GM21576 (cell line): Measurements from ENCODE around the gene CRK.
"Not testable (repeated sequence)": the region's sequence is repeated elsewhere in the genome, so short reads cannot be mapped to it uniquely, and the experiment has no call there.

Experiments
- ATAC-seq: cut with Tn5 transposase; IDR thresholded peaks from one replicate; pipeline ENCODE4 v1.9.1; 2021; ENCODE audit warnings: mild to moderate bottlenecking, moderate library complexity; ENCODE audit not compliant: unreplicated experiment

The CRK gene

DNA sequence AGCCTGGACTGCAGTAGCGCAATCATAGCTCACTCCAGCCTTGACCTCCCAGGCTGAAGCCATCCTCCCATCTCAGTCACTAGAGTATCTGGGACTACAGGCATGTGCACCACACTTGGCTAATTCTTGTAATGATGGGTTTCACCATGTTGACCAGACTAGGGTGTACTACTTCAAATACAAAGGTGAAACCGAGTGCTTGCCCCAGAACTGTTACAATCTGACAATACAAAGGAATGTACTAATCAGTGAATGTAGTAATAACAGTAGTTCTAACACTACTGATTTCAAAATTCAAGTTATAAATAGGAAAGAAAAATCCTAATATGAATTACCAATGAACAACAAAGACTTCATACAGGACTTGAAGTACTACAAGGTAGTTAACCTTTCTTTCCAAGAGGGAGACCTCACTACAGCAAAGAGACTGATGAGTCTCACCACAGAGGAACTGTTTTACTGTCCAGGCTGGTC, 24.4 kb downstream of the CRK start:
- ATAC-seq: no peak

DNA sequence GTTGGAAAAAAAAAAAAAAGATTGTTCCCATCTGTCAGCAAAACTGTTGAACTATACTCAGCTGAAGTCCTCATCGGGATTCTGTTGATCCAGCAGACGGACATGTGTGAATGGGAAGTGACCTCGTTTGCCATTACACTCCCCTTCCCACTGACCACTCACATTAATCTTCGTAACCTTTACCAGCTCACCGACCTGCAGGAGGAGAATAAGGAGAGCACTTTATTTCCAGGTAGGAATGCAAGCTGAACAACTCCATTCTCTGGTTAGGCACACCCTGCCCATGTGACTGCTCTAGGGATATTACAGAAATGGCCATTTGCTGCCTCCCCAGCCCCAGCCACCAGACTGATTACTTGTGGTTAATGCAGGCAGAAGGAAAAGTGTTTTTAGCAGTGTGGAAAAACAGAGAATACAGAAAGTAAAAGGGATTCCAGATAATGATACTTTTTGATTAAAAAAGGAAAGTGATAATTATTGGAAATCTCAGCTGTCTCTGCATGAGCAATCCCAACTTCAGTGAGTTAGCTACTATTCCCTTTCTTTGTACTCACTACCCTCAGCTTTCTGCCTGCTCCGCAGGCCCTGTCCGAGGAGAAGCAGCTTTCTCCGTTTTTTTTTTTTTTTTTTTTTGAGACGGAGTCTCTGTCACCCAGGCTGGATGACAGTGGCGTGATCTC, 32.4 kb downstream of the CRK start:
- ATAC-seq: no peak

DNA sequence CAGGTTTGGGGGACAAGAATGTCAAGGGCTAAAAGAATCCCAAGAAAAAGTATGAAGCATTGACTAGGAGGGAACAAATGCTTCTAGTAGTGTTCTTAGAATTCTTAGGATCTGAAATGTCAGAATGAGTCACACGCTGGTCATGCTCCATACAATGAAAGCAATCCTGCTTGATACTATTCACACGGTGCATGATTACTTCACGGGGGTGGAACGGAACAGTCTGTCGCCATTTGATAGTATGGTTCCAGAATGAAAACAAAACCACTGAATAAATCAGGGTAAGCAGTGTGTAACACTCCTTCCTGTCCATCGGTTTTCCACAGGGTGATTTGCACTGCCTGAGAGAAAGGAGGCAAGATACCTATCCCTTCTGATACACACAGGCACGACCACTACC, 33.1 kb downstream of the CRK start:
- ATAC-seq: no peak

DNA sequence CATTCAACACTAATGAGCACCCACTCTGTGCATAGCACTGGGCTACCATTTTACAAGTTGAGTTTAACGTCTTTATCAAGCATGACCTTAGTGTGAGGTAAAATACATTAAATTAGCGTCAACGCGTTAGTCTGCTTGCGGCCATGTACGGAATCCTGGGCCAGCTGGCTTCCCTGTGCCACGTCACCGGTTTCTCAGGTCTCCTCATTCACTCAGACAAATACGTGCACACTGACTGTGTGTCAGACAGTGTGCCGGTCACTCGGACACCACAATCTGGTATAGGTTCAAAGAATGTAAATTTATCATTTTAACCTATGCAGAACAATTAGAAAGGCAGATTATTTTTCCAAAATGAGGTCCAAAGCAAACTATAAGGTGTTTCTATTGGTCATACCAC, 34.6 kb downstream of the CRK start:
- ATAC-seq: no peak

DNA sequence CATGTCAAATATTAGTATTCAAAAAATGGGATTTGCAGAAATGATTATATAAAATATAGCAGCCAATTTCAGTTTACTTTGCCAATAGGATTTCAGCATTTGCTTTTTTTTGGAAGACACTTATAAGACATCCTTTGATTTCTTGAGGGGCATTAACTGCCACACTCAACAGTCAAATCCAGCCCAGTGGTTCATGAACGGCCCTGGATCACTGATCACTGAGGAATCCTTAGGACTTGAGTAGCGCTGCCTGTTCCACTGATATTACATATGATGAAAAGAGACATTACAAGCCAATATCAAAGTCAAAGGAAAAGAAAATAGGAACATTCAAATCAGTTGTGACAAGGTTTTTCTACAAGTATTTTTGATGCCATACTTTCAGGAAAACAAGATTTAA, 35.1 kb downstream of the CRK start:
- no peak for ATAC-seq

DNA sequence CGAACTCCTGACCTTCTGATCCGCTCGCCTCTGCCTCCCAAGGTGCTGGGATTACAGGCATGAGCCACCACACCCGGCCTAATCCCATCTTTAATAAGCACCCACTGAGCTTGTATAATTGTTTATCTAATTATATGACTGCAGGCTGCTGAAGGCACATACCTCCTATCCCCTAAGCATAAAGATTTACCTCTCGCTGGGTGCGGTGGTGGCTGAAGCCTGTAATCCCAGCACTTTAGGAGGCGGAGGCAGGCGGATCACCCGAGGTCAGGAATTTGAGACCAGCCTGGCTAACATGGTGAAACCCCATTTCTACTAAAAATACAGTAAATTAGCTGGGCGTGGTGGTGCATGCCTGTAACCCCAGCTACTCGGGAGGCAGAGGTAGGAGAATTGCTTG, 35.9 kb downstream of the CRK start:
- ATAC-seq: no peak

DNA sequence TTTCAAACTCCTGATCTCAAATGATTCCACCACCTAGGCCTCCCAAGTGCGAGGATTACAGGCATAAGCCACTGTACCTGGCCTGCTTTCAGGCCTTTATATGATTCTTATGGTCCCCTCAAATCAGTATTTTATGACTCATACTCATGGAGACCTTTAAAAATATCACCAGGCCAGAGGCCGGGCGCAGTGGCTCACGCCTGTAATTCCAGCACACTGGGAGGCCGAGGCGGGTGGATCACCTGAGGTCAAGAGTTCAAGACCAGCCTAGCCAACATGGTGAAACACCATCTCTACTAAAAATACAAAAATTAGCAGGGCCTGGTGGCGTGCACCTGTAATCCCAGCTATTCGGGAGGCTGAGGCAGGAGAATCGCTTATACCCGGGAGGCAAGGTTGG, 37.6 kb downstream of the CRK start:
- not testable (repeated sequence) for ATAC-seq

DNA sequence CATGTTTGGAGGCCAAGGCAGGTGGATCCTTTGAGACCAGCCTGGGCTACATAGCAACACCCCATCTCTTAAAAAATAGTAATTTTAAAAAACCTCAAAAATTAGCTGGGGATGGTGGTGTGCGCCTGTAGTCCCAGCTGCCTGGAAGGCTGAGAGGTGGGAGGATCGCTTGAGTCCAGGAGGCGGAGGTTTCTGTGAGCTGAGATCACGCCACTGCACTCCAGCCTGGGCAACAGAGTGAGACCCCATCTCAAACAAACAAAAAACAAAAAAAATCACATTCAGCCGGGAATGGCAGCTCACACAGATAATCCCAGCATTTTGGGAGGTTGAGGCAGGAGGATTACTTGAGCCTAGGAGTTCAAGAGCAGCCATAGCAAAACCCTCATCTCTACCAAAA, 39.6 kb downstream of the CRK start:
- ATAC-seq: no peak

DNA sequence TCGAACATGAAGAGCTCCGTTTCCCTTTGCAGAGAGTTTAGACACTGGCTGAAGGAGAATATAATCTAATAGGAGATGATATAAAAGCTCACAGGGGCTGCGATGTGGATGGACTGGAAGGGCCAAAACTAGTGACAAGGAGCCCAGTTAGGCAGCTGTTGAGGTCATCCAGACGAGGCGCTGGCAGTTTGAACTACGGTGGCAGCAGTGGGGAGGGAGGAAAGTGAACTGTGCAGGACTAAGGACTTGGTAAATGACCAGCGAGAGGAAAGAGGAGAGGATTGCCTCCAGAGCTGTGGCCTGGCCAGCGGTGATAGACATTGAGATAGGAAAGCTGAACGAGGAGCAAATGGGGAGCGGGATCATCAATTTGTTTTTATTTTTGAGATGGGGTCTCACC, 41.4 kb downstream of the CRK start:
- ATAC-seq: no peak

DNA sequence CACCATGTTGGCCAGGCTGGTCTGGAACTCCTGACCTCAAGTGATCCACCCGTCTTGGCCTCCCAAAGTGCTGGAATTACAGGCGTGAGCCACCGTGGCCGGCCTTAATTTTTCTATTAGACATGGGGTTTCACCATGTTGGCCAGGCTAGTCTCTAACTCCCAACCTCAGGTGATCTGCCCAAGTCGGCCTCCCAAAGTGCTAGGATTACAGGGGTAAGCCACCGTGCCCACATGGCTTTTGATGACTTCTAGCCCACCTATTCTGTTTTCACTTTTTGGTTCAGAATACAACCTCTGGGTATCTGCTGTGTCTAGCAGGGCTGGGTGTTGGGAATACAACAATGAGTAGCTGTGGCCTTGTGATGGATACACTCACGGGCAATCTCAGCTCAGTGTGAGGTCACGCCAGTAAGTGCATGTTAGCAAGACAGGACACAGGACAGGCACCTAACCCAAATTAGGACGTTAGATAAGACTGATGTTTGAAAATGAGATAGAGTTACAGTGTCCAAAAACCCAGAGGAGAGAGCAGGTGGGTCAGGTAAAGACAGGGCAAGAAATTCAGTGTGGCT, 41.9 kb downstream of the CRK start:
- no peak for ATAC-seq

DNA sequence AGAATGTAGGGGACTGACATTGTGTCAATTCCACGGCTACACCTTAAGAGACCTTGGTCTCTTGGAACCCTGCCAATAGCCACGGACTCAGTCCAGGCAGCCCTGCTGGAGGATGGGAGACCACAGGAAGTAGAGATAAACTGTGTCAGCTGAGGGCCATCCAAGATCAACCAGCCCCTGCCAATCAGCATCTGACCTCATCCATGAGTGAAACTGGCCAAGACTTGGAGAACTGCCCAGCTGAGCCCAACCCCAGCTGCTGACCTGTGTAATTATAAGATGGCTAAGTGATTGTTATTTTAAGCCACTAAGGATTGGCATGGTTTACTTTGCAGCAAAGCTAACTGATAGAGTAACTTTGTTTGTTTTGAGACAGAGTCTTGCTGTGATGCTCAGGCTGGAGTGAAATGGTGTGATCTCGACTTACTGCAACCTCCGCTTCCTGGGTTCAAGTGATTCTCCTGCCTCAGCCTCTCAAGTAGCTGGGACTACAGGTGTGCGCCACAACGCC, 42.7 kb downstream of the CRK start:
- no peak for ATAC-seq

DNA sequence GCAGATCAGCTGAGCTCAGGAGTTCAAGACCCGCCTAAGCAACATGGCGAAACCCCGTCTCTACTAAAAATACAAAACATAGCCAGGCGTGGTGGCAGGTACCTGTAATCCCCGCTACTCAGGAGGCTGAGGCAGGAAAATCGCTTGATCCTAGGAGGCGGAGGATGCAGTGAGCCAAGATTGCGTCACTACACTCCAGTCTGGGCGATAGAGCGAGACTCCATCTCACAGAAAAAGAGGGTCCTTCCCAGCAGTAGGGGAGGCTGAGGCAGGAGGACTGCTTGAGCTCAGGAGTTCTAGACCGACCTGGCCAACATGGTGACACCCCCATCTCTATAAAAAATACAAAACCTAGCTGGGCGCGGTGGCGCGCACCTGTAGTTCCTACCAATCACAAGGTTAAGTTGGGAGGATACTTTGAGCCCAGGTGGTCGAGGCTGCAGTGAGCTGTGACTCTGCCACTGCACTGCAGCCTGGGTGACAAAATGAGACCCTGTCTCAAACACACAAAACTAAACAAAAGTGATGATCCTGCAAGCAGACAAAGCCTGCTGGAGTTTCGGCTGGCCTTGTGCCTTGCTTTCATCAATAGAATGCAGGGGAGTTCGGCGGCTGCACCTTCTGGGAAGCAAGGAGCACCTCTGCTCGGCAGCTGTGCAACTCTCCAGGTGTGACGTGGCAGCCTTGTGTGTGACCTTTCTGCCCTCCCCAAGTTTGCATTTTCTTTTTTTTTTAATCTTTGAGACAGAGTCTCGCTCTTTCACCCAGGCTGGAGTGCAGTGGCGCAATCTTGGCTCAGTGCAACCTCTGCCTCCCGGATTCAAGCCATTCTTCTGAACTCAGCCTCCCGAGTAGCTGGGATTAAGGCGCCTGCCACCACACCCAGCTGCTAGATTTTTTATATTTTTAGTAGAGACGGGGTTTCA, 43.6 kb downstream of the CRK start:
- ATAC-seq: no peak

DNA sequence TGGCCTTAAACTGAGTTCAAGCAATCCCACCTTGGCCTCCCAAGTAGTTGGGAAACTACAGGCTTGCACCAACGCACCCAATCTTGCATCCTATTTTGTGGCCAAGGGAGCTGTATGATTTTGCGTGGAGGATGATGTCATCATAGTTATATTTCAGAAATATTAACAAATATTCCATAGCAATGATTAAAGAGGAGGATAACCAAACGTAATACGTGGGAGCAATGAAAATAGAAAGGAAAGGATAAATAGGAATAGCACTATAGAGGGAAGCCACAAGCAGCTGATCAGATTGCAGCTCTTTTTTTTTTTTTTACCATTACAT, 53.8 kb downstream of the CRK start:
- ATAC-seq: no peak

DNA sequence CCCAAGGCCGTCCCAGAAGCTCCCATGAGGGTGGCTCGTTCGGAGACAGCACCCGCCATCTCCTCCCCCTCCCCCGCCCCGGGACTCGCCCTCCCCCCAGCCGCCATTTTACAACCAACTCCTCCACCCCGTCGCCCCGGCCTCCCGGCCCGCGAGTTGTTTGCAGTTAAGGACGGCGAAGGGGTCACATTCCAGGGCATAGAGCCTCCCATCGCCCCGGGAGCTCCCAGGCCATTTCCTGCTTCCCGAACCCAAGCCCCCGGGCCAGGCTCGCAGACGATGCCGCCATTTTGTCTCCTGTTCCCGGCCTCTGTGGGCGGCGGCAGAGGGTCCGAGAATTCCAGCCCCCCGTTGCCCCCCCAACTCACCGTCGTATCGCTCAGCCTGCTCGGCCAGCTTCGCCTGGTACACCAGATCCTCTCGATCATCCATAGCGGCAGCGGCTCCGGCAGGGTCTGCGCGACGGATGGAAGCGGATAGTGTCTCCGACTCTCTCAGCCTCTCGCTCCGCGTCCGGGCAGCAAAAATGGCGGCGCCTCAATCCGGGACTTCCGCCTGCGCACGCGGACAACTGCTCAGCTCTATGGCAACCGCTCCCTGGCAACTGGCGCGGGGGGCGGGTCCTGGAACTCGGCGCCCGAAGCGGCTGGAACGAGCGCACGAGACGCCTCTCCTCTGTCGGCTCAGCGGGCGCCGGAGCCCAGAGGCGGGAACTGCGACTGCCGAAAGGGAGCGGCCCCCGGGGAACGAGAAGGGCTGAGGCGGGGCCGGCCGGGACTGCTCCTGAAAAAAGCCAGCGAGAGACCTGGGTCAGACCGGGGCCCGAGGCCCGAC, 56.1 kb downstream of the CRK start, which contains the start of gene YWHAE:
Gene YWHAE, minus strand, starts transcription at position 544 of the 834 bp plus-strand sequence. Its CDS starts 112 bp downstream, at position 432.
- ATAC-seq: peak; percentile 83

DNA sequence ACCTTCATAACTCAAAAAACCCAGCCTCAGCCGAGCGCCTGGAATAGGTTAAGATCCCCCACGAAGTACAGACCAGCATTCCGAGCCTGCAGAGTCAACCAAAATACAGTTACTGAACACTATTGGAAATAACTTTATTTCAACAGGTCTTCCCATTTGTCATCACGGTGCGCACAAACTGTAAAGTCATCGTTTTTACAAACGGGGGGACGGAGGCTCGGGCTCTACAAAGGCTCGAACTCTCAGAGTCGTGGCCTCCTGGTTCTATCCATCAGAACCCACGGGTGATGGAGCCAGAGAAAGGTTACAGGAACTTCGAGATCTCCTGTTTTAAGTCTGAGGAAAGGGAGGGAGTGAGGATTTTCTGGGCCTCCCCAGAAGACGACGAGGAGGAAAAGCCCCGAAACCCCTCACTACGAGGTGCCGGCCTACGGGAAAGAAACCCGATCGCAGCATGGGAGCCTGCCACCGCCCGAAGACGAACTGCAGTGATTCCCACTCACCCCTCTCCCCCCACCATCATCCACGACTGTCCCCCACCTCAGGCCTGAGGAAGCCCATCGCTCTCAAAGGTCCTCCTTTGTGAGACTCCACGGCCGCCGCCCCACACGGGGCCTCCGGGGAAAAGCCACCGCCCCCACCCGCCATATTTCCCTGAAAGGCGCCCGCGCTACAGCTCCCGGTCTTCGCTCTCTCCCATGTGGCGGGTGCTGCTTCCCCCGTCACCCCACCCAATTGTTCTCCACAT, 56.9 kb downstream of the CRK start:
- peak; percentile 8 for ATAC-seq

DNA sequence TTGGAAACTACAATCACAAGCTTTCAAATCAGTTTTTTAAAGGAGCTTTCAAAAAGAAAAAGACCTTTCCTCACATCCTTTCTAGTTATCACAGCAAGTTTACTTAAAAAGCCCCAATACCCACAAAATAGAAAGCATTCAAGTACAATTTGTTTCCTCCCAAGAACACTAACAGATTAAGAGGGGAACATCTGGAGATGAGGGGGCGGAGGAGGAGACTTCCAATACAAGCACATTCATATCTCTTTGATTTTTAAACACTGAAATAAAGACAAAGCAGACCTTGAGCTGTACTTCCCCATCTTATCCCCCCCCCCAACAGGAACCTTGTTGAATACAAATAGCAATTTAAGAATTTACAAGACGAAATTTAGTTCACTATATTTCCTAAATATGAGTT, 58.0 kb downstream of the CRK start:
- ATAC-seq: no peak

DNA sequence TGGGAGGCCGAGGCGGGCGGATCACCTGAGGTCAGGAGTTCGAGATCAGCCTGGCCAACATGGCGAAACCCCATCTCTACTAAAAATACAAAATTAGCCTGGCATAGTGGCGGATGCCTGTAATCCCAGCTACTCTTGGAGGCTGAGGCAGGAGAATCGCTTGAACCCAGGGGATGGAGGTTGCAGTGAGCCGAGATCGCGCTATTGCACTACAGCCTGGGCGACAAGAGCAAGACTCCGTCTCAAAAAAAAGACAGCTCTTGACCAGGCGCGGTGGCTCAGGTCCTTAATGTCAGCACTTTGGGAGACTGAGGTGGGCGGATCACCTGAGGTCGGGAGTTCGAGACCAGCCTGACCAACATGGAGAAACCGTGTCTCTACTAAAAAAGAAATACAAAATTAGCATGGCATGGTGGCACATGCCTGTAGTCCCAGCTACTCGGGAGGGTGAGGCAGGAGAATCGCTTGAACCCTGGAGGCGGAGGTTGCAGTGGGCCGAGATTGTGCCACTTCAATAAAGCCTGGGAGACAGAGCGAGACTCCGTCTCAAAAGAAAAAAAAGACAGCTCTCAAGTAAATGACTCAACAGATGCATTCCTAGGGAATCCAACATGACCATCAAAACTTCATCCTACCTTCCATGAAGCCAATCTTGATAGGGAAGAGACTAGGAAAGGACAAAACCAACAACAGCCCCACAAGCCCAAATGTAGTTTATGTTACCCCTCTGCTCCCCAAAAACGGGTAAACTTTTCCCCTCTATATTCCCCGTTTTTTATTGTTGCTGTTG, 60.0 kb downstream of the CRK start:
- ATAC-seq: not testable (repeated sequence)

DNA sequence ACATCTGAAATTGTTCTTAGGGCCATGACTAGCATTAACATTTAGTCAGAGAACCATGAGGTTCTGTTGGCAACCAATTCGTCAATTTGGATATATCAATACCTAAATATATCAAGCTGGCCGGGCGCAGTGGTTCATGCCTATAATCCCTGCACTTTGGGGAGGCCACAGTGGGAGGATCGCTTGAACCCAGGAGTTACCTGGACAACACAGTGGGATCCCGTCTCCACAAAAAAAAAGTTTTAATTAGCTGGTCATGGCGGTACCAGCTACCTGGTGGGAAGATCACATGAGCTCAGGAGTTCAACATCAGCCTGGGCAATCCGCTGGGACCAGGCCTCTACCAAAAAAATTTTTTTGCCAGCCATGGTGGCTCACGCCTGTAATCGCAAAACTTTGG, 64.5 kb downstream of the CRK start:
- ATAC-seq: no peak
